GM23338 (cell line): ENCODE measurements around the gene CSTA.

ENCODE experiments used
- CREB1 ChIP-seq: fragments of 250-450 bp; sonication (Bioruptor Pico); IDR thresholded peaks from 2 replicates; pipeline ENCODE4 v1.5.0; 2020; ENCODE audit warnings: low read depth, mild to moderate bottlenecking, moderate library complexity
- CTCF ChIP-seq, 2 experiments: fragments of 200-600 bp in 1 of 2; sonication (generic) in 1 of 2; conservative IDR thresholded peaks; 2 replicates each; pipeline versions ENCODE4 v1.5.1 to v1.6.1; 2016 to 2017; ENCODE audit warnings: antibody characterized with exemption in 2 of 2, low read depth in 2 of 2, mild to moderate bottlenecking in 2 of 2, moderate library complexity in 1 of 2
- POLR2AphosphoS5 ChIP-seq: IDR thresholded peaks from 2 replicates; pipeline ENCODE4 v1.6.1; 2016; ENCODE audit warnings: antibody characterized with exemption, low read depth
- REST ChIP-seq: IDR thresholded peaks from one replicate; pipeline ENCODE4 v1.6.1; 2018; ENCODE audit warnings: antibody characterized with exemption; ENCODE audit not compliant: unreplicated experiment

DNA sequence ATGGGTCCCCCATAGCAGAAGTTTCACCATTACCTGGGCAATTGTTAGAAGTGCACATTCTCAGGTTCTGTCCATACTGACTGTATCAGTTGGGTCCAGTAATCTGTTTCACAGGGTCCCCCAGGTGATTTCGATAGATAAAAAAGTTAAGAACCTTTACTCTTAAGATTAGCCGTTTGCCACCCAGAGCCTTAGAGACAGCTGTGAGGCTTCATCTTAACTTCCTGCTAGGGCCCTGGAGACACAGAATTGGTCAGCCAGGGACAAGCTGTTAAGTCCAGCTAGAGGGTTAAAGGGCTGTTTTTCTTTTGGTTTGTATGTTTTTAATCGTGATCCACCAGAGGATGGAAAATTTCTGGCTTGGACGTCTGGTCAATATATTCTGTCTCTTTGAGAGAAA lies 65.6 kb downstream of the CSTA start:
- TF ChIP-seq REST (no peak), CTCF (conservative IDR thresholded peaks at IDR 0.05; ENCODE audit: low read depth in 2 of 2) (no peak), CREB1 (CRISPR knock-in tag) (no peak), POLR2AphosphoS5 (no peak)
